Activated CD4-positive, CD25-positive, alpha-beta regulatory T cell treated with anti-CD3 and anti-CD28 coated beads, Interleukin-2, amount 50 U/mL, for 72 hours (primary cell): Measurements from ENCODE around the gene S100A1.
A peak's percentile ranks its signal among the peaks of the same experiment; 100 is the strongest.

Experiments
- DNase-seq: peaks from one replicate; pipeline ENCODE4 v3.0.0; 2021

Gene S100A1

GRCh38 chr1:153610811-153611301, 17.4 kb upstream of the S100A1 start:
- DNase-seq, result no peak

- no peak for DNase-seq
Measured at GRCh38 chr1:153611356-153611755, 16.9 kb upstream of the S100A1 start.

DNA sequence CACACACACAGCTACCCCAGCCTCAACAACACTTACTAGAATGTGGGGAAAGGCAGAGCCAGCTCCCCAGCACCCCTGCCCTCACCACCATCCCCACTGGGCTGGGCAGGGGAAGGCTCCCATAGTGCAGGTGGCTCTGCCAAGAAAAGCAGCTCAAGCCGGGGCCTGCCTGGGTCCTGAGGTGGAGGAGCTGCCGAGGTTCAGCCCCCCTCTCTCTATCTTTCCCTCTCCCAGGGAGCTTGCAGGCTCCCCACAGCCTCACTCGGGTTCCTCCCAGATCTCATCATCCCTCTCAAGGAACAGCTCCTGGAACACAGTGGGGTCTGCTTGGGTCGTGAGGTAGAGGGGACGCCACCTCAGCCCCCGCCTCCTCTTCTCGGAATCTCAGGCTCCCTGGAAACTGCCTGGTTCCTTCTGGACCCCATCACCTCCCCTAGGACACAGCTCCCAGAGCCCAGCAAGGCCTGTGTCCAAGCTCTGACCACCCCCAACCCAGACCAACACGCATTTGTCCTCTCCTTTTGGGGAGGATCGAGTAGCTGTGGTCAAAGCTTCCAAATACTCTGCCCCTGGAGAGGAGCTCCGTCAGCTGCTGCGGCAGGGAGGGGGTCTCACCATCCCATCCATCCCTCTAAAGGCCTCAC, 16.0 kb upstream of the S100A1 start:
- DNase-seq, result no peak

DNA sequence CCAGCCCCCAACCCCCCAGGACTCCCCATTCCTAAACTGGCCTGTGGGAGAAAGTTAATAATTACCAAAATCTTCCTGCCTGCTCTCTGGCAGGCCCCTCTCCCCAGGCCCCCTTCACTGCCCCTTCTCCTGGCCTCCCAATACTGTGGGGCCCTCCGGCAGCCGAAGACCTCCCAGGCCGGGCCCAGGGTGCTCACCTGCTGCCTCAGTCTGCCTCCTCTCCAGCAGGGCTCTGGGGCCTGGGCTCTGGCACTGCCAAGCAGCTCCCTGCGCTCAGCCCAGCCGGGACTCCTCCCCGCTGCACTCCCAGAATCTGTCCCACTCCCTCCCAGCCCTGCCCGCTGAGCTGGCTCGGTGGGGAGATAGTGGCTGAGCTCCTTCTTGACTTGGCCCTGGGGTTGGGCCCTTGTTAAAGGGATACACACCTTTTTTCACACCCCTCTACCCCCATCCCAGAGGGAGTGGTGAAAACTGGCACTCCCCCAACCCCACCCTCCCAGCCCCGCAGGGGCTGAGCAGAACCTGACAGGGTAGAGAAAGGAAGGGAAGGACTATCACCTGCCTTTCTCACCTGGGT, 15.4 kb upstream of the S100A1 start, which contains the start of gene S100A16:
Gene S100A16 (minus strand): TSS at position 383 of the 577 bp plus-strand sequence. CDS start 4,986 bp downstream, outside the sequence.
- no peak for DNase-seq

DNA sequence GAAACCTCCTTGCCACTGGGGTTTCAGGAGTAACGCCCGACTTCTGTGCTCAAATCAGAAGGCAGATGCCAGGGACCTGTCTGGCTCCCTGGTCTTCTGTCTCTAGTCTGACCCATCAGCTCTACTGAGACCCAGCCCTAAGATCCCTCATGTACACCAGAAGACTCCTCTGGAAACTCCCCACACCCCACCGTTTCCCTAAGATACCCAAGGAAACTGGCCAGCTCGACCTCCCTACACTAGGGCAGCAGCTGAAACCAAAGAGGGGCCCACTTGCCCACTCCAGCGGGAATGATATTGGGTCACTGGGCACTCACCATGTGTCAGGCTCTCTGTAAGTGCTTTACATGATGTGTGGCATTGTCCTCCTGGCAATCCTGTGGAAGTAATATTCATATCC, 14.8 kb upstream of the S100A1 start:
- DNase-seq, result no peak

DNA sequence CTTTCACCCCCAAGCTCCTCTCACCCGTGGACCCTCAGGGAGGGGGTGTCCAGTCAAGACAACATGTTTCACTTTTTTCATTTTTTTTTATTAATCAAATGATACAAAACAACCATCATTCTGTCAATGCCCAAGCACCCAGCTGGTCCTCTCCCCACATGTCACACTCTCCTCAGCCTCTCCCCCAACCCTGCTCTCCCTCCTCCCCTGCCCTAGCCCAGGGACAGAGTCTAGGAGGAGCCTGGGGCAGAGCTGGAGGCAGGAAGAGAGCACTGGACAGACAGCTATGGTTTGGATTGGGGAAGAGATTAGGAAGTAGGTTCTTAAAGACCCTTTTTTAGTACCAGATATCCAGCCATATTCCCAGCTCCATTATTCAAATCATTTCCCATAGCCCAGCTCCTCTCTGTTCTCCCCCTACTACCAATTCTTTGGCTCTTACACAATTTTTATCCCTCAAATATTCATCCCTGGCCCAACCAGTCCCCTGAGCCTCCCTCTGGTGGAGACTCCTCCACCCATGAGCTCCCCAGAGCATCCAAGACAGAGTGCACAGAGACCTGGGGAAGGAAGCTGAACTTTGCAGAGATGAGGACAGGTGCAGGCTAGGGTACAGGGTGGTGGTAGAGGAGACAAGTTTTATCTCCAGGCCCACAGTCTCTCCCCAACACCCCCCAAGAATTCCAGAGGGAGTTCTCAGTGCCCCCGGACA, 13.9 kb upstream of the S100A1 start:
- DNase-seq, result no peak

GRCh38 chr1:153614906-153615305, 13.3 kb upstream of the S100A1 start:
- no peak for DNase-seq

DNA sequence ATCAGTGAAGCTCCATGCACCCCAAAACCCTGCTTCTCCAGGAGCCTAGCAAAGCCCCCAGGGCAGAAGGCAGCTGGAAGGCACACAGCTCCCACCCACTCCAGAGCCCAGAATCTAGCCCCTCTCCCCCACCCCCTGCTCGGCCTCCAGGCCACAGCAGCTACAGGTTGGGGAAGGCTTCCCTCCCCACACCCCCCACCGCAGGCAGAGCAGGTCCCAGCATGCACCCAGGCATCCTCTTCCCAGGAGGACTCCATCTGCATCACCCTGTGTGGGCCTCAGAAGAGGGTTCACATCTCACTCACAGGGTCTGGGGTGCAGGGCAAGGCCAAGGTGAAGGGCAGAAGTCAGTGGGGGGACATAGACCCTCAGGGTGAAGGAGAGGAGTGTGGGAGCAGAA, 12.8 kb upstream of the S100A1 start:
- DNase-seq, result no peak

GRCh38 chr1:153616144-153616916, 11.9 kb upstream of the S100A1 start, which contains the start of gene S100A14:
Gene S100A14, minus strand, starts transcription at chr1:153616325. Its CDS starts 467 bp downstream, at chr1:153615858.
- no peak for DNase-seq

- no peak for DNase-seq
Measured at GRCh38 chr1:153616917-153617311, 11.3 kb upstream of the S100A1 start.

DNA sequence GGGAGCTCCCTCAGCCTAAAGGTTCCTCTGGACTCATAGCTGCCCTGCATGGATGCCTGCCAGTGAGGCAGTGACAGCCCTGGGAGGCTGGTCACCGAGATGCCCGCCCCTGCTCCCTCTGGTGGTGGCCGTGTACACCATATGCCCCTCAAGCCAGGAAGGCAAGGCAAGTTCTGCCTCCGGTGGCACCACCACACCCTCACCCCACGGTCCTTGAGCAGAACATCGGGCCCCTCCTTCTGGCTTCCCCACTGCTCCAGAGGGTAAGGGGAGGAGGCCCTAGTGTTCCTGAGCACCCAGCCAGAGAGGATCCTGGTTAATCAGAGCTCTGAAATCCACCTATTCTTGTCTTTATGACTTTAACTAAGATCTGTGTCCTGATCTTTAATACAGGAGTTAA, 10.6 kb upstream of the S100A1 start:
- peak; percentile 58 for DNase-seq

- no peak for DNase-seq
Measured at GRCh38 chr1:153619171-153619570, 9.1 kb upstream of the S100A1 start.

GRCh38 chr1:153623101-153623500, 5.1 kb upstream of the S100A1 start:
- no peak for DNase-seq

- no peak for DNase-seq
Measured at GRCh38 chr1:153624965-153625611, 3.1 kb upstream of the S100A1 start.

GRCh38 chr1:153626477-153626903, 1.7 kb upstream of the S100A1 start:
- no peak for DNase-seq

DNA sequence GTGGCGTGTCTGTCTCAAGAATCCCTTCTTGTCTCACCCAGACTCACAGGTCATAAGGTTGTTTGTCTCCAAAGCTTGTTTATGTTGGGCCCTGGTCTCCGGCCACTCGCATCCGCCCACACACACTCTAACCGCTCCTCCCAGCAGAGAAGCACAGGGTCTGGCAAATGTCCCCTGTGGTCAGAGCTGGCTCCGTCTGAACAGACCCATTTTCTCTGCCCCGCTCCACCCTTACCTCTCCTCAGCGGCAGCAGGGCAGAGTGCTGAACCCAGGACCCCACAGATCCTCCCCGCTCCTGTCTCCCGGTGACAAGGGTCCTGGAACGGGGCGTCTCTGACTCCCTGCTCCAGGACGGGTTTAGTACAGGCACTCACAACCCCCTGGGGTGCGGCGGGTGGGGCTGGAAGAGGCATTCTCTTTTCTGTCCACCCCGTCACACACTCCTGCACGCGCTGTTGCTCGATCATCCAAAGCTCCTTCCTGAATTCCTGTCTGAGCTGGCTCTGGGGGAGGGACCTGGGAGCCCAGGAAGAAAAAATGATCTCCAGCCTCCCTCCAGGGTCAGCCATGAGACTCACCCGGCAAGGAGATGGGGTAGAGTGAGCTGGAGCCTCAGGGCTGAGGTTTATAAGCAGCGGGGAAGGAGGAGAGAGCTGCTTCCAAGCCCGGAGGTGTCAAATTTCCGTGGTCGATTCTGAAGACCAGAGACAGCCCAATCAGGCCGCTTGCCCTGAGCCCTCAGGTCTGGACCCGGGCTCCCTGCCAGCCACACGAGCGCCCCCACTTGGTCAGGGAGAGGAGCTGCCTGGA, 1.1 kb upstream of the S100A1 start, which contains the start of gene S100A13:
Gene S100A13 (minus strand): TSS at position 602 of the 811 bp plus-strand sequence. CDS start 1,033 bp downstream, outside the sequence.
- no peak for DNase-seq

GRCh38 chr1:153628638-153629342, 556 bp downstream of the S100A1 start:
- DNase-seq, result no peak

GRCh38 chr1:153629343-153629665, 1.1 kb downstream of the S100A1 start:
- DNase-seq, result no peak

DNA sequence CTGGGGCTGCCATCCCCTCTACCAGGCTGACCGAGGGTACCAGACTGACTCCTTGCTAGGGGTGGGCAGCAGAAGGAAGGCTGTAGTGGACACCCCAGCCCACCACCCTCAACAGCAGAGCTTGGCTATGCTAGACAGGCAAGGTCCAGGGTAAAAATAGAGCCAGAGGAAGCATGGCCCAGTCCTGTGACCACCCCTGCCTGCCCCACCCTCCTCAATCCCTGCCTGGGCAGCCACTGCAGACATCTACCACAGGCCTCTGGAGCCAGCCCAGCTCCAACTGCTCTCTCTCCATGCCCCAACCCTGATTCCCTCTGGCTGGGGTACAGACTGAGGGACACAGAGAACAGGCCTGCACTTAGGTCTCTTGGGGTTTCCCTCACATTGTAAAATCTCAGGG, 1.7 kb downstream of the S100A1 start:
- DNase-seq, result no peak

DNA sequence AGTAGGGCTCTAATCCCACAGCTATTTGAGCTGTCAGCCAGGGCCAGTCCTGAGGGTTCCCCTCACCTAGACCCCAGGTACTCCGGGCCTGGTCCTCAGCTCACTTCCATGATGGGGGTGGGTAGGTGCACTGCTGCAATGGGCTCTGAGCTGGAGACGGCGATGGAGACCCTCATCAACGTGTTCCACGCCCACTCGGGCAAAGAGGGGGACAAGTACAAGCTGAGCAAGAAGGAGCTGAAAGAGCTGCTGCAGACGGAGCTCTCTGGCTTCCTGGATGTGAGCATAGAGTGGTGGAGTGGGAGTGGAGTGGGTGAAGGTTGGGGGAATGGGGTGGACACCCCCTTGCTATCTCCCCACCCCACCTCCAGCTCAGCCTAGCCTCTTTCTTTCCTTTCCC, 2.1 kb downstream of the S100A1 start:
- DNase-seq, result no peak
